IMR-90 (cell line): ENCODE data around the gene ANKRD31. TPM values are rescaled to one million over a fixed set of nuclear protein-coding genes. Genes with fewer than 3 reads are reported as not detected.

Experiments used
- ATAC-seq: fragments of 200-7000 bp; cut with Tn5 transposase; 2 replicates; pipeline ENCODE4 v1.9.1; 2020; ENCODE audit warnings: low read depth, mild to moderate bottlenecking, moderate library complexity
- BruUV-seq: library from RNA; stranded (reverse); fragments of 400-500 nt; replicated peaks from 2 replicates; lab custom pipeline; 2021; lab: Mats Ljungman, UMichigan
- CTCF ChIA-PET: fragments of 300-600 bp; formaldehyde crosslinking; extraction: SDS; loops from one replicate; lab custom pipeline; 2021; ENCODE audit warnings: antibody characterized with exemption; lab: Yijun Ruan, JAX
- POLR2A ChIA-PET: fragments of 300-600 bp; sonication (Branson Sonifier 250); formaldehyde crosslinking; loops from one replicate; lab custom pipeline; 2022; ENCODE audit warnings: antibody characterized with exemption; ENCODE audit not compliant: unreplicated experiment; lab: Charles Lee
- DNase-seq: peaks from one replicate; pipeline ENCODE4 v3.0.0; 2013
- H2AFZ ChIP-seq: replicated peaks from 2 replicates; pipeline ENCODE3; 2013; ENCODE audit warnings: low read length, mild to moderate bottlenecking; ENCODE audit not compliant: poor library complexity
- H2AK5ac ChIP-seq: 2 replicates; pipeline ENCODE4 v1.6.1; 2013; ENCODE audit warnings: low read depth, low read length, inconsistent platforms
- H2AK9ac ChIP-seq: replicated peaks from 2 replicates; pipeline ENCODE3; 2013; ENCODE audit warnings: mild to moderate bottlenecking, low read depth, low read length, moderate library complexity; ENCODE audit not compliant: poor library complexity
- H2BK120ac ChIP-seq: 2 replicates; pipeline ENCODE4 v1.6.1; 2013; ENCODE audit warnings: low read depth, low read length, inconsistent platforms
- H2BK15ac ChIP-seq: 3 replicates; pipeline ENCODE4 v1.6.1; 2013; ENCODE audit warnings: low read depth, low read length, inconsistent platforms
- H2BK20ac ChIP-seq: 2 replicates; pipeline ENCODE4 v1.6.1; 2013; ENCODE audit warnings: low read depth, mild to moderate bottlenecking, inconsistent platforms, low read length, moderate library complexity
- H2BK5ac ChIP-seq: 2 replicates; pipeline ENCODE4 v1.6.1; 2013; ENCODE audit warnings: mild to moderate bottlenecking, low read depth, low read length, inconsistent platforms; ENCODE audit not compliant: poor library complexity, severe bottlenecking
- H3K14ac ChIP-seq: replicated peaks from 2 replicates; pipeline ENCODE4 v1.6.1; 2013; ENCODE audit warnings: low read depth, low read length, inconsistent platforms
- H3K18ac ChIP-seq: 2 replicates; pipeline ENCODE4 v1.6.1; 2013; ENCODE audit warnings: low read depth, low read length, control low read depth
- H3K23ac ChIP-seq: 2 replicates; pipeline ENCODE4 v1.6.1; 2013; ENCODE audit warnings: low read depth, low read length, inconsistent platforms
- H3K27ac ChIP-seq: 2 replicates; pipeline ENCODE4 v1.5.1; 2013; ENCODE audit warnings: mild to moderate bottlenecking, control low read depth, low read length; ENCODE audit not compliant: insufficient read depth
- H3K27me3 ChIP-seq: 2 replicates; pipeline ENCODE4 v1.6.1; 2013; ENCODE audit warnings: low read length; ENCODE audit not compliant: control insufficient read depth, insufficient read depth
- H3K36me3 ChIP-seq: 2 replicates; pipeline ENCODE4 v1.6.1; 2013; ENCODE audit warnings: low read length, mixed read lengths; ENCODE audit not compliant: control insufficient read depth, insufficient read depth
- H3K4ac ChIP-seq: 2 replicates; pipeline ENCODE4 v1.6.1; 2013; ENCODE audit warnings: low read depth, low read length, inconsistent platforms
- H3K4me1 ChIP-seq: 2 replicates; pipeline ENCODE4 v1.6.1; 2013; ENCODE audit warnings: low read length, mixed read lengths; ENCODE audit not compliant: control insufficient read depth, insufficient read depth
- H3K4me2 ChIP-seq: 2 replicates; pipeline ENCODE4 v1.6.1; 2013; ENCODE audit warnings: low read depth, mild to moderate bottlenecking, control low read depth, low read length, moderate library complexity
- H3K4me3 ChIP-seq: 2 replicates; pipeline ENCODE4 v1.5.1; 2013; ENCODE audit warnings: low read depth, mild to moderate bottlenecking, control low read depth, low read length, moderate library complexity; ENCODE audit not compliant: insufficient read depth
- H3K56ac ChIP-seq: 2 replicates; pipeline ENCODE4 v1.6.1; 2013; ENCODE audit warnings: low read length, inconsistent platforms; ENCODE audit not compliant: insufficient read depth; ENCODE audit errors: extremely low read depth
- H3K79me1 ChIP-seq, 2 experiments: 2 replicates each; pipeline ENCODE4 v1.6.1; 2013; ENCODE audit warnings: low read length in 2 of 2, inconsistent platforms in 1 of 2, low read depth in 1 of 2
- H3K9ac ChIP-seq: 2 replicates; pipeline ENCODE4 v1.6.1; 2013; ENCODE audit warnings: low read depth, low read length, control low read depth
- H3K9me1 ChIP-seq: 2 replicates; pipeline ENCODE4 v1.6.1; 2013; ENCODE audit warnings: low read length, inconsistent platforms; ENCODE audit not compliant: insufficient read depth
- H3K9me3 ChIP-seq: 2 replicates; pipeline ENCODE4 v1.6.1; 2013; ENCODE audit warnings: low read length; ENCODE audit not compliant: control insufficient read depth, insufficient read depth
- H4K20me1 ChIP-seq: 2 replicates; pipeline ENCODE4 v1.6.1; 2013; ENCODE audit warnings: low read length, inconsistent platforms; ENCODE audit not compliant: insufficient read depth
- H4K5ac ChIP-seq: 2 replicates; pipeline ENCODE4 v1.6.1; 2013; ENCODE audit warnings: mild to moderate bottlenecking, low read depth, low read length, control low read depth
- H4K8ac ChIP-seq, 2 experiments: 2 replicates each; pipeline ENCODE4 v1.6.1; 2013; ENCODE audit warnings: low read depth in 2 of 2, low read length in 2 of 2, control low read depth in 1 of 2, inconsistent platforms in 1 of 2
- H4K91ac ChIP-seq: 2 replicates; pipeline ENCODE4 v1.6.1; 2013; ENCODE audit warnings: low read depth, low read length, inconsistent platforms; ENCODE audit not compliant: insufficient read depth
- BHLHE40 ChIP-seq: fragments of 150-350 bp; IDR thresholded peaks from 2 replicates; pipeline ENCODE4 v1.6.1; 2016; ENCODE audit warnings: mild to moderate bottlenecking, low read depth, low read length
- MAZ ChIP-seq: IDR thresholded peaks from 2 replicates; pipeline ENCODE4 v1.6.1; 2012; ENCODE audit warnings: low read depth, mild to moderate bottlenecking, low read length, improper control_type of control experiment, moderate library complexity, borderline replicate concordance
- RCOR1 ChIP-seq: IDR thresholded peaks from 2 replicates; pipeline ENCODE4 v1.6.1; 2012; ENCODE audit warnings: mild to moderate bottlenecking, low read length, improper control_type of control experiment; ENCODE audit not compliant: insufficient replicate concordance
- USF2 ChIP-seq: fragments of 150-350 bp; IDR thresholded peaks from 2 replicates; pipeline ENCODE4 v1.6.1; 2017; ENCODE audit warnings: mild to moderate bottlenecking, antibody characterized with exemption, low read length, low read depth
- WGBS, 2 experiments: methylation state at CpG; one replicate each; pipeline versions ENCODE4 v1.1.5 to v1.1.7; 2013; ENCODE audit warnings: missing lambda C conversion rate in 2 of 2; ENCODE audit not compliant: insufficient read length in 1 of 2; ENCODE audit errors: extremely low coverage in 2 of 2; 5-methylcytosine and 5-hydroxymethylcytosine counted together
- dilution Hi-C: fragments of 300-500 bp; cut with HindIII; formaldehyde crosslinking; loops from one replicate; pipeline ENCODE4 v1.14.3; 2018; ENCODE audit warnings: low sequenced_read_pairs; ENCODE audit not compliant: unreplicated experiment
- in situ Hi-C: fragments of 300-500 bp; cut with MboI; formaldehyde crosslinking; loops from 3 replicates; pipeline ENCODE4 v1.14.3; 2019; ENCODE audit warnings: low sequenced_read_pairs, inconsistent platforms, mixed read lengths
- intact Hi-C: fragments of 100-400 bp; cut with micrococcal nuclease; formaldehyde crosslinking; loops from 2 replicates; pipeline ENCODE4 v1.10.0; 2022
- polyA plus RNA-seq, 3 experiments: library from polyadenylated mRNA; depleted of rRNA; stranded (reverse); fragments of >200 nt; gene quantifications; 2 replicates each; pipeline ENCODE4 v1.2.3, GENCODE V29; 2012; ENCODE audit warnings: low replicate concordance in 1 of 3
- total RNA-seq: library from RNA; depleted of rRNA; stranded (reverse); fragments of >200 nt; gene quantifications from 2 replicates; pipeline ENCODE4 v1.2.3, GENCODE V29; 2012

The ANKRD31 gene
- total and polyA plus RNA-seq, 2 of the 4 experiments (the other 2 are of a cell fraction), result under 0.01 to 0.02 TPM

- BruUV-seq, result no TSS peak
- H3K79me1 ChIP-seq, result no peaks in the 10 kb centered on the region
- ChIA-PET POLR2A (no interaction called here), CTCF (interaction anchor here (1.1 kb wide), 1 partner anchor 11 kb away, joined by 5 read pairs; no protein-coding TSS in a partner anchor)
- H3K36me3 ChIP-seq, result no peaks in the 10 kb centered on the region
- no peak overlapping the region for H2BK20ac ChIP-seq
- no CpG with 5 or more reads among the region's 2 CpGs for WGBS, 2 experiments
- no peak for DNase-seq
- H3K56ac ChIP-seq, result no peak overlapping the region
- H3K23ac ChIP-seq, result no peak overlapping the region
- H4K20me1 ChIP-seq, result no peaks in the 10 kb centered on the region
- no peak overlapping the region for H2BK120ac ChIP-seq
- H2BK15ac ChIP-seq, result no peak overlapping the region
- H2AK9ac ChIP-seq, result no peak overlapping the region
- H4K5ac ChIP-seq, result no peak overlapping the region
- in situ Hi-C loops (no loop called here), intact Hi-C loops (no loop called here), dilution Hi-C loops (no loop called here)
- no peak overlapping the region for H3K18ac ChIP-seq
- no peak overlapping the region for H3K4me3 ChIP-seq
- no peak overlapping the region for H2AK5ac ChIP-seq
- H4K91ac ChIP-seq, result no peak overlapping the region
- no peaks in the 10 kb centered on the region for H3K4me1 ChIP-seq
- no peak overlapping the region for H3K14ac ChIP-seq
- no peaks in the 10 kb centered on the region; the same call in 1 of the 2 replicates for H3K27me3 ChIP-seq
- H3K9me1 ChIP-seq, result no peaks in the 10 kb centered on the region
- H3K4me2 ChIP-seq, result no peak overlapping the region
- no peak overlapping the region for H4K8ac ChIP-seq
- no peak overlapping the region for H3K27ac ChIP-seq
- no peak overlapping the region for H2AFZ ChIP-seq
- ATAC-seq, result no peak
- no peak overlapping the region for H3K9ac ChIP-seq
- no peaks in the 10 kb centered on the region for H3K9me3 ChIP-seq
- TF ChIP-seq MAZ, result no peak
- TF ChIP-seq BHLHE40, result no peak
- TF ChIP-seq RCOR1, result no peak
- no peak for TF ChIP-seq USF2
- H3K4ac ChIP-seq, result no peak overlapping the region
- H2BK5ac ChIP-seq, result no peak overlapping the region
Measured at GRCh38 chr5:75189353-75189752, 47.3 kb downstream of the ANKRD31 start.
